Tibial nerve (tissue), 3 donors: Measurements from ENCODE around the gene CDH13.

ENCODE experiments used
- CTCF ChIP-seq, 5 experiments: fragments of 200-600 bp in 3 of 5; fragments of 450-650 bp in 2 of 5; sonication (generic) in 3 of 5; IDR thresholded peaks; one replicate each; pipeline ENCODE4 v1.5.1; 2016 to 2019; ENCODE audit warnings: antibody characterized with exemption in 5 of 5, mild to moderate bottlenecking in 3 of 5, moderate library complexity in 2 of 5
- POLR2A ChIP-seq, 2 donors: fragments of 450-650 bp; IDR thresholded peaks; one replicate each; pipeline ENCODE4 v1.6.1; 2017; ENCODE audit warnings: antibody characterized with exemption in 2 of 2, mild to moderate bottlenecking in 2 of 2, moderate library complexity in 2 of 2

- TF ChIP-seq CTCF (IDR thresholded peaks at IDR 0.05), result peak in 1 of 5 experiments; percentile 10
- TF ChIP-seq POLR2A (IDR thresholded peaks at IDR 0.05), result no peak
These were observed 45.0 kb downstream of the CDH13 start for GRCh38 chr16:82671741-82672140.
